Activated T-cell treated with anti-CD3 and anti-CD28 coated beads for 48 hours (primary cell): ENCODE measurements around the gene PPIP5K1.
"Not testable (repeated sequence)": the region's sequence is repeated elsewhere in the genome, so short reads cannot be mapped to it uniquely, and the experiment has no call there.

Experiments used
- DNase-seq: peaks from one replicate; pipeline ENCODE4 v3.0.0-alpha.2; 2020; ENCODE audit warnings: low read depth

The PPIP5K1 gene

GRCh38 chr15:43545426-43545825, 44.6 kb downstream of the PPIP5K1 start:
- DNase-seq = no peak

- DNase-seq = no peak
These were observed 45.7 kb downstream of the PPIP5K1 start for GRCh38 chr15:43544266-43544665.

GRCh38 chr15:43541785-43542184, 48.2 kb downstream of the PPIP5K1 start:
- no peak for DNase-seq

GRCh38 chr15:43538091-43538490, 51.9 kb downstream of the PPIP5K1 start:
- no peak for DNase-seq

- no peak for DNase-seq
These were observed 55.1 kb downstream of the PPIP5K1 start for GRCh38 chr15:43534897-43535296.

- DNase-seq = not testable (repeated sequence)
These were observed 57.2 kb downstream of the PPIP5K1 start for GRCh38 chr15:43532826-43533225.

- DNase-seq = no peak
These were observed 58.9 kb downstream of the PPIP5K1 start for GRCh38 chr15:43531018-43531670.

- no peak for DNase-seq
These were observed 60.2 kb downstream of the PPIP5K1 start for GRCh38 chr15:43529587-43530345.

- no peak for DNase-seq
These were observed 60.9 kb downstream of the PPIP5K1 start for GRCh38 chr15:43529141-43529540.

GRCh38 chr15:43528542-43529007, 61.4 kb downstream of the PPIP5K1 start:
- no peak for DNase-seq

GRCh38 chr15:43527802-43528541, 62.0 kb downstream of the PPIP5K1 start:
- no peak for DNase-seq

GRCh38 chr15:43527016-43527801, 62.8 kb downstream of the PPIP5K1 start:
- no peak for DNase-seq

- no peak for DNase-seq
These were observed 63.6 kb downstream of the PPIP5K1 start for GRCh38 chr15:43526261-43526930.

- DNase-seq = no peak
These were observed 64.9 kb downstream of the PPIP5K1 start for GRCh38 chr15:43525131-43525530.

GRCh38 chr15:43524254-43524845, 65.7 kb downstream of the PPIP5K1 start:
- DNase-seq = no peak

GRCh38 chr15:43523646-43524045, 66.4 kb downstream of the PPIP5K1 start:
- DNase-seq = no peak

GRCh38 chr15:43522247-43522646, 67.8 kb downstream of the PPIP5K1 start:
- DNase-seq = no peak

GRCh38 chr15:43521419-43521818, 68.6 kb downstream of the PPIP5K1 start:
- DNase-seq = no peak

- no peak for DNase-seq
These were observed 69.9 kb downstream of the PPIP5K1 start for GRCh38 chr15:43520138-43520537.

GRCh38 chr15:43519196-43519595, 70.8 kb downstream of the PPIP5K1 start:
- no peak for DNase-seq

GRCh38 chr15:43518197-43518761, 71.7 kb downstream of the PPIP5K1 start:
- no peak for DNase-seq
